NCI-H1694 treated with DMSO at 0.1 percent for 48 hours (cell line): Measurements from ENCODE around the gene TCAP.

Experiments used
- DNase-seq: peaks from one replicate; lab custom pipeline; 2025; lab: John Stamatoyannopoulos, UW

The TCAP gene

GRCh38 chr17:39667945-39668924, 3.1 kb downstream of the TCAP start, which contains the start of gene PNMT:
Gene PNMT, plus strand, starts transcription at chr17:39668453. Its CDS starts 23 bp downstream, at chr17:39668476.
- peak; percentile 22 for DNase-seq

GRCh38 chr17:39669897-39670735, 5.0 kb downstream of the TCAP start:
- no peak for DNase-seq

GRCh38 chr17:39670746-39671145, 5.6 kb downstream of the TCAP start:
- DNase-seq = no peak

GRCh38 chr17:39671651-39672521, 6.7 kb downstream of the TCAP start:
- DNase-seq = peak; percentile 6

GRCh38 chr17:39672522-39673334, 7.6 kb downstream of the TCAP start:
- no peak for DNase-seq

- no peak for DNase-seq
Observed at GRCh38 chr17:39673335-39674081, 8.4 kb downstream of the TCAP start.

GRCh38 chr17:39674179-39674578, 9.0 kb downstream of the TCAP start:
- DNase-seq = no peak

GRCh38 chr17:39674702-39675389, 9.7 kb downstream of the TCAP start:
- DNase-seq = no peak

GRCh38 chr17:39675390-39676082, 10.4 kb downstream of the TCAP start:
- DNase-seq = no peak

- no peak for DNase-seq
Observed at GRCh38 chr17:39676198-39676819, 11.2 kb downstream of the TCAP start.

- no peak for DNase-seq
Observed at GRCh38 chr17:39677072-39677471, 11.9 kb downstream of the TCAP start.

GRCh38 chr17:39677542-39678339, 12.6 kb downstream of the TCAP start:
- DNase-seq = no peak

- no peak for DNase-seq
Observed at GRCh38 chr17:39678340-39679116, 13.4 kb downstream of the TCAP start.

- no peak for DNase-seq
Observed at GRCh38 chr17:39679521-39680192, 14.5 kb downstream of the TCAP start.

GRCh38 chr17:39683295-39683939, 18.3 kb downstream of the TCAP start:
- no peak for DNase-seq
